DOHH2 (cell line): ENCODE measurements around the gene ATP6V0A1.

ENCODE experiments used
- EZH2phosphoT487 ChIP-seq: fragments of 200-600 bp; sonication (generic); IDR thresholded peaks from 2 replicates; pipeline ENCODE4 v1.6.1; 2017; ENCODE audit warnings: borderline replicate concordance, mild to moderate bottlenecking, antibody characterized with exemption, low read length, moderate library complexity, mixed read lengths
- TF ChIP-seq, protein P1 (sequence below): fragments of 200-600 bp; sonication (generic); IDR thresholded peaks from one replicate; pipeline ENCODE4 v1.5.1; 2014; ENCODE audit warnings: antibody characterized with exemption, mild to moderate bottlenecking, low read depth, low read length; ENCODE audit not compliant: poor library complexity, severe bottlenecking

DNA sequence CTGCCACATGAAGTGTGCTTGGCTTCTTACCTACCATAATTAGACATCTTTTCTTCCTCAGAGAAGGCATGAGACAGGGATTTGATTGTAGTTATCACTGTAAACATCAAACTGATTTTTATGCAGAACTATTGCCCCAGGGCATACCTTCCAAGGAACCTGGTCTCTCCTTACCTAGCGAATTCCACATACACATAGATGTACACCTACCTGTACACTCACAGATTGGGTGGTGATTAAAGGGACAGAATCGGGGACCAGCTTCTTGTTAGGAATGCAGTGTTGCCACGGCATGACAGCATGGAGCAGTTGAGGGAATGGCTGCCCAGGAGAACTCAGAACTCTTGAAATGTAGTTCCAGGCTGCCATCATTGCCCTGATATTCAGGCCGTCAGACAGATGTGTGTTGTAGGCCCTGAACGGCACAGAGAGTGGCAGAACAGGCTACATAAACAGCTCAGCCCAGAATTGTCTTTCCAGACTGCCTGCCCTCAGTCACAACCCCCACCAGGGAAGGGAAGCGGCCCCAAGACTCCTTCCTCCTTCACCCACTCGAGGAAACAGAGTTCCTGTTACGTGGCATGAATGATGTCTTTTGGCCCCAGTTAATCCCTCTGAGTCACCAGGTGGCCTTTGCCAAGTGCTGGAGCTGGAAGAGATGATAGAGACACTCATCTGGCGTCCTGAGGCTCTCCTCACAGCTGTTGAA is 59.5 kb downstream of the ATP6V0A1 start:
- TF ChIP-seq, protein P1, sequence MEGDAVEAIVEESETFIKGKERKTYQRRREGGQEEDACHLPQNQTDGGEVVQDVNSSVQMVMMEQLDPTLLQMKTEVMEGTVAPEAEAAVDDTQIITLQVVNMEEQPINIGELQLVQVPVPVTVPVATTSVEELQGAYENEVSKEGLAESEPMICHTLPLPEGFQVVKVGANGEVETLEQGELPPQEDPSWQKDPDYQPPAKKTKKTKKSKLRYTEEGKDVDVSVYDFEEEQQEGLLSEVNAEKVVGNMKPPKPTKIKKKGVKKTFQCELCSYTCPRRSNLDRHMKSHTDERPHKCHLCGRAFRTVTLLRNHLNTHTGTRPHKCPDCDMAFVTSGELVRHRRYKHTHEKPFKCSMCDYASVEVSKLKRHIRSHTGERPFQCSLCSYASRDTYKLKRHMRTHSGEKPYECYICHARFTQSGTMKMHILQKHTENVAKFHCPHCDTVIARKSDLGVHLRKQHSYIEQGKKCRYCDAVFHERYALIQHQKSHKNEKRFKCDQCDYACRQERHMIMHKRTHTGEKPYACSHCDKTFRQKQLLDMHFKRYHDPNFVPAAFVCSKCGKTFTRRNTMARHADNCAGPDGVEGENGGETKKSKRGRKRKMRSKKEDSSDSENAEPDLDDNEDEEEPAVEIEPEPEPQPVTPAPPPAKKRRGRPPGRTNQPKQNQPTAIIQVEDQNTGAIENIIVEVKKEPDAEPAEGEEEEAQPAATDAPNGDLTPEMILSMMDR, result no peak
- TF ChIP-seq EZH2phosphoT487, result no peak
